H9 (cell line): ENCODE results near the gene TMEM30B. TPM values are rescaled to one million over a fixed set of nuclear protein-coding genes. Genes with fewer than 3 reads are reported as not detected.

Source experiments
- DNase-seq: peaks from one replicate; pipeline ENCODE4 v3.0.0-alpha.2; 2017
- H2AFZ ChIP-seq: one replicate; pipeline ENCODE4 v1.6.1; 2013; ENCODE audit warnings: mild to moderate bottlenecking, low read length, control low read depth, moderate library complexity
- H2AK5ac ChIP-seq: 2 replicates; pipeline ENCODE4 v1.6.1; 2013; ENCODE audit warnings: low read length, control low read depth, mixed read lengths; ENCODE audit not compliant: insufficient read length
- H2BK120ac ChIP-seq: one replicate; pipeline ENCODE4 v1.6.1; 2013; ENCODE audit warnings: low read depth, mild to moderate bottlenecking, low read length, control low read depth, inconsistent platforms; ENCODE audit not compliant: poor library complexity, severe bottlenecking
- H2BK12ac ChIP-seq: 2 replicates; pipeline ENCODE4 v1.6.1; 2013; ENCODE audit warnings: low read length, control low read depth, mixed read lengths, low read depth; ENCODE audit not compliant: insufficient read length
- H2BK15ac ChIP-seq: 2 replicates; pipeline ENCODE4 v1.6.1; 2013; ENCODE audit warnings: low read depth, low read length, control low read depth
- H2BK20ac ChIP-seq: one replicate; pipeline ENCODE4 v1.6.1; 2013; ENCODE audit warnings: low read depth, mild to moderate bottlenecking, low read length, control low read depth, inconsistent platforms; ENCODE audit not compliant: poor library complexity, severe bottlenecking
- H2BK5ac ChIP-seq: 2 replicates; pipeline ENCODE4 v1.6.1; 2013; ENCODE audit warnings: low read length, control low read depth, mixed read lengths; ENCODE audit not compliant: insufficient read length
- H3K14ac ChIP-seq: 2 replicates; pipeline ENCODE4 v1.6.1; 2013; ENCODE audit warnings: low read length, control low read depth; ENCODE audit not compliant: insufficient read depth
- H3K18ac ChIP-seq: 2 replicates; pipeline ENCODE4 v1.6.1; 2013; ENCODE audit warnings: low read depth, mild to moderate bottlenecking, mixed read lengths, low read length, control low read depth; ENCODE audit not compliant: insufficient read length
- H3K23ac ChIP-seq: 2 replicates; pipeline ENCODE4 v1.6.1; 2013; ENCODE audit warnings: low read length, control low read depth, mixed read lengths, low read depth; ENCODE audit not compliant: insufficient read length
- H3K23me2 ChIP-seq: 2 replicates; pipeline ENCODE4 v1.6.1; 2013; ENCODE audit warnings: low read depth, mild to moderate bottlenecking, mixed read lengths, low read length, control low read depth; ENCODE audit not compliant: insufficient read length, poor library complexity, severe bottlenecking
- H3K27ac ChIP-seq: 2 replicates; pipeline ENCODE4 v1.5.1; 2013; ENCODE audit warnings: low read length, control low read depth, mixed read lengths, low read depth; ENCODE audit not compliant: insufficient read length
- H3K27me3 ChIP-seq: 2 replicates; pipeline ENCODE4 v1.6.1; 2013; ENCODE audit warnings: low read length, control low read depth, inconsistent platforms; ENCODE audit not compliant: insufficient read depth
- H3K4ac ChIP-seq: 2 replicates; pipeline ENCODE4 v1.6.1; 2013; ENCODE audit warnings: low read depth, mild to moderate bottlenecking, control low read depth, inconsistent platforms, low read length, moderate library complexity
- H3K4me1 ChIP-seq: 2 replicates; pipeline ENCODE4 v1.6.1; 2013; ENCODE audit warnings: low read length, control low read depth, inconsistent platforms; ENCODE audit not compliant: insufficient read depth
- H3K4me2 ChIP-seq: 2 replicates; pipeline ENCODE4 v1.6.1; 2013; ENCODE audit warnings: low read length, control low read depth, mixed read lengths; ENCODE audit not compliant: insufficient read length, insufficient read depth
- H3K56ac ChIP-seq: 2 replicates; pipeline ENCODE4 v1.6.1; 2013; ENCODE audit warnings: low read depth, mild to moderate bottlenecking, mixed read lengths, low read length, control low read depth; ENCODE audit not compliant: insufficient read length
- H3K79me1 ChIP-seq: 2 replicates; pipeline ENCODE4 v1.6.1; 2013; ENCODE audit warnings: low read depth, mild to moderate bottlenecking, moderate library complexity, low read length, control low read depth, inconsistent platforms; ENCODE audit not compliant: insufficient read depth, poor library complexity, severe bottlenecking
- H3K79me2 ChIP-seq: 2 replicates; pipeline ENCODE4 v1.6.1; 2013; ENCODE audit warnings: low read length, control low read depth, inconsistent platforms; ENCODE audit not compliant: insufficient read depth
- H3K9ac ChIP-seq: 2 replicates; pipeline ENCODE4 v1.6.1; 2013; ENCODE audit warnings: low read length, control low read depth, mixed read lengths; ENCODE audit not compliant: insufficient read length; ENCODE audit errors: extremely low read depth
- H3K9me3 ChIP-seq: one replicate; pipeline ENCODE4 v1.6.1; 2013; ENCODE audit warnings: low read depth, low read length, inconsistent platforms; ENCODE audit not compliant: control insufficient read depth
- H3T11ph ChIP-seq: one replicate; pipeline ENCODE4 v1.6.1; 2013; ENCODE audit warnings: mild to moderate bottlenecking, low read length, control low read depth, inconsistent platforms
- H4K20me1 ChIP-seq: one replicate; pipeline ENCODE4 v1.6.1; 2013; ENCODE audit not compliant: control insufficient read depth, insufficient read length, insufficient read depth
- H4K5ac ChIP-seq: 2 replicates; pipeline ENCODE4 v1.6.1; 2013; ENCODE audit warnings: low read depth, mild to moderate bottlenecking, mixed read lengths, low read length, control low read depth; ENCODE audit not compliant: insufficient read length
- H4K8ac ChIP-seq: replicated peaks from 2 replicates; pipeline ENCODE4 v1.6.1; 2013; ENCODE audit warnings: low read length, control low read depth, mixed read lengths, low read depth; ENCODE audit not compliant: insufficient read length
- H4K91ac ChIP-seq: 2 replicates; pipeline ENCODE4 v1.6.1; 2013; ENCODE audit warnings: low read depth, mild to moderate bottlenecking, moderate library complexity, mixed read lengths, low read length, control low read depth; ENCODE audit not compliant: insufficient read length
- H3K27ac Mint-ChIP-seq, 3 experiments: 2 replicates in 2 of 3; 3 replicates in 1 of 3; pipeline ENCODE4 v1.8.0; 2020 to 2021; ENCODE audit warnings: mixed read lengths in 3 of 3, mild to moderate bottlenecking in 1 of 3, moderate library complexity in 1 of 3
- H3K27me3 Mint-ChIP-seq: 2 replicates; pipeline ENCODE4 v1.8.0; 2021; ENCODE audit warnings: low read depth, mild to moderate bottlenecking, moderate library complexity, mixed read lengths
- H3K36me3 Mint-ChIP-seq, 3 experiments: 2 replicates in 2 of 3; 3 replicates in 1 of 3; pipeline ENCODE4 v1.8.0; 2020 to 2021; ENCODE audit warnings: low read depth in 3 of 3, mixed read lengths in 3 of 3; ENCODE audit not compliant: insufficient read depth in 1 of 3
- H3K4me1 Mint-ChIP-seq, 2 experiments: 2 replicates each; pipeline ENCODE4 v1.8.0; 2020; ENCODE audit warnings: mixed read lengths in 2 of 2
- H3K4me3 Mint-ChIP-seq, 2 experiments: 2 replicates in 1 of 2; 3 replicates in 1 of 2; pipeline ENCODE4 v1.8.0; 2020 to 2021; ENCODE audit warnings: mild to moderate bottlenecking in 2 of 2, mixed read lengths in 2 of 2, moderate library complexity in 1 of 2
- H3K9me3 Mint-ChIP-seq, 2 experiments: 2 replicates in 1 of 2; 3 replicates in 1 of 2; pipeline ENCODE4 v1.8.0; 2020; ENCODE audit warnings: mild to moderate bottlenecking in 2 of 2, mixed read lengths in 2 of 2, moderate library complexity in 1 of 2
- WGBS: extraction: QIAGEN DNeasy Blood & Tissue Kit; methylation state at CpG from one replicate; pipeline ENCODE4 v1.1.7; 2013; ENCODE audit warnings: missing lambda C conversion rate, low lambda C conversion rate, mixed read lengths; ENCODE audit not compliant: insufficient read length; ENCODE audit errors: extremely low coverage; 5-methylcytosine and 5-hydroxymethylcytosine counted together
- total RNA-seq: library from RNA; stranded (reverse); gene quantifications from 2 replicates; pipeline ENCODE4 v1.2.1, GENCODE V29; 2021
- TF ChIP-seq, protein P1 (sequence below): fragments of 200-600 bp; sonication (generic); conservative IDR thresholded peaks from 3 replicates; pipeline ENCODE4 v1.8.0; 2021; ENCODE audit warnings: antibody characterized with exemption, mild to moderate bottlenecking

The TMEM30B gene
- total RNA-seq, 1 experiment from 2014 or later: 12.2 TPM

DNA sequence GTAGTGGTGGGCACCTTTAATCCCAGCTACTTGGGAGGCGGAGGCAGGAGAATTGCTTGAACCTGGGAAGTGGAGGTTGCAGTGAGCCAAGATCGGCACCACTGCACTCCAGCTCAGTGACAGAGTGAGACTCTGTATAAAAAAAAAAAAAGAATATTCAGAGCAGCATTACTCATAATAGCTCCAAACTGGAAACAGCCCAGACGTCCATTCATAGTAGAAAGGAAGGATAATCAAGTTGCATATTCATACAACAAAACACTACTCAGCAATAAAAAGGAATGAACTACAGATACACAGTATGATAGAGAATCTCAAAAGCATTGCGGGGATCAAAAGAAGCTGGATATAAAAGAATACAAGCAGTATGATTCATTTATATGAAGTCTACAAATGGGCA lies 19.1 kb downstream of the TMEM30B start:
- no peaks in the 10 kb centered on the region for H3K79me2 ChIP-seq
- WGBS: no CpG with 5 or more reads among the region's 4 CpGs
- no peaks in the 10 kb centered on the region for H4K20me1 ChIP-seq
- no peak overlapping the region for H3T11ph ChIP-seq
- no peak overlapping the region for H2AFZ ChIP-seq
- Mint-ChIP-seq H3K27me3 (peaks cover 16% of the 10 kb centered on the region), H3K27ac (no peak overlapping the region), H3K4me1 (peaks cover 6% of the 10 kb centered on the region in 2 experiments), H3K36me3 (no peaks in the 10 kb centered on the region), H3K9me3 (no peaks in the 10 kb centered on the region), H3K4me3 (no peak overlapping the region)
- no peak overlapping the region for H3K4me2 ChIP-seq
- no peak overlapping the region for H2BK120ac ChIP-seq
- no peak overlapping the region for H2BK5ac ChIP-seq
- H3K79me1 ChIP-seq: no peaks in the 10 kb centered on the region
- H2BK20ac ChIP-seq: no peak overlapping the region
- no peak overlapping the region for H3K56ac ChIP-seq
- no peak overlapping the region for H3K4ac ChIP-seq
- DNase-seq: no peak
- no peak overlapping the region for H3K27ac ChIP-seq
- no peak overlapping the region for H2BK15ac ChIP-seq
- H3K18ac ChIP-seq: no peak overlapping the region
- no peaks in the 10 kb centered on the region for H3K9me3 ChIP-seq
- no peak overlapping the region for H2AK5ac ChIP-seq
- no peak overlapping the region for H4K8ac ChIP-seq
- TF ChIP-seq, protein P1, sequence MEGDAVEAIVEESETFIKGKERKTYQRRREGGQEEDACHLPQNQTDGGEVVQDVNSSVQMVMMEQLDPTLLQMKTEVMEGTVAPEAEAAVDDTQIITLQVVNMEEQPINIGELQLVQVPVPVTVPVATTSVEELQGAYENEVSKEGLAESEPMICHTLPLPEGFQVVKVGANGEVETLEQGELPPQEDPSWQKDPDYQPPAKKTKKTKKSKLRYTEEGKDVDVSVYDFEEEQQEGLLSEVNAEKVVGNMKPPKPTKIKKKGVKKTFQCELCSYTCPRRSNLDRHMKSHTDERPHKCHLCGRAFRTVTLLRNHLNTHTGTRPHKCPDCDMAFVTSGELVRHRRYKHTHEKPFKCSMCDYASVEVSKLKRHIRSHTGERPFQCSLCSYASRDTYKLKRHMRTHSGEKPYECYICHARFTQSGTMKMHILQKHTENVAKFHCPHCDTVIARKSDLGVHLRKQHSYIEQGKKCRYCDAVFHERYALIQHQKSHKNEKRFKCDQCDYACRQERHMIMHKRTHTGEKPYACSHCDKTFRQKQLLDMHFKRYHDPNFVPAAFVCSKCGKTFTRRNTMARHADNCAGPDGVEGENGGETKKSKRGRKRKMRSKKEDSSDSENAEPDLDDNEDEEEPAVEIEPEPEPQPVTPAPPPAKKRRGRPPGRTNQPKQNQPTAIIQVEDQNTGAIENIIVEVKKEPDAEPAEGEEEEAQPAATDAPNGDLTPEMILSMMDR: no peak
- no peaks in the 10 kb centered on the region for H3K4me1 ChIP-seq
- no peak overlapping the region for H4K5ac ChIP-seq
- H3K14ac ChIP-seq: no peak overlapping the region
- no peaks in the 10 kb centered on the region for H3K23me2 ChIP-seq
- no peak overlapping the region for H2BK12ac ChIP-seq
- no peak overlapping the region for H4K91ac ChIP-seq
- H3K23ac ChIP-seq: no peak overlapping the region
- no peak overlapping the region for H3K9ac ChIP-seq
- no peaks in the 10 kb centered on the region for H3K27me3 ChIP-seq
